GM10266 (cell line): ENCODE data around the gene MPZ.

ENCODE experiments used
- DNase-seq: peaks from one replicate; pipeline ENCODE4 v3.0.0; 2012; ENCODE audit errors: extremely low spot score
- TF ChIP-seq, protein P1 (sequence below): IDR thresholded peaks from 2 replicates; pipeline ENCODE4 v1.5.1; 2012; ENCODE audit warnings: mild to moderate bottlenecking, low read depth; ENCODE audit not compliant: control insufficient read depth, insufficient read depth; ENCODE audit errors: missing control alignments

Gene MPZ

DNA sequence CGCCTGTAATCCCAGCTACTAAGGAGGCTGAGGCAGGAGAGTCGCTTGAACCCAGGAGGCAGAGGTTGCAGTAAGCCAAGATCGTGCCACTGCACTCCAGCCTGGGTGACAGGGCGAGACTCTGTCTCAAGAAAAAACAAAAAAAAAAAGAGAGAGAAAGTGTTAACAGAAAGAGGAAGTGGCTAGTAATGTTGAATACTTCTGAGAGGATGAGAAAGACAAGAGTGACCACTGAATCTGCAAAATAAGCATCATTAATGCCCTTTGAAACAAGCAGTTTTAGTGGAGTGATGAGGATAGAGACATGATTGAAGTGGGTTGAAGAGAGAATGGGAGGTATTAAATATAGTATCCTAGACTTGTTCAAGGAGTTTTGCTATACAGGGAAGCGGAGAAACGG is 11.7 kb downstream of the MPZ start:
- peak; percentile 56 for DNase-seq
- TF ChIP-seq, protein P1, sequence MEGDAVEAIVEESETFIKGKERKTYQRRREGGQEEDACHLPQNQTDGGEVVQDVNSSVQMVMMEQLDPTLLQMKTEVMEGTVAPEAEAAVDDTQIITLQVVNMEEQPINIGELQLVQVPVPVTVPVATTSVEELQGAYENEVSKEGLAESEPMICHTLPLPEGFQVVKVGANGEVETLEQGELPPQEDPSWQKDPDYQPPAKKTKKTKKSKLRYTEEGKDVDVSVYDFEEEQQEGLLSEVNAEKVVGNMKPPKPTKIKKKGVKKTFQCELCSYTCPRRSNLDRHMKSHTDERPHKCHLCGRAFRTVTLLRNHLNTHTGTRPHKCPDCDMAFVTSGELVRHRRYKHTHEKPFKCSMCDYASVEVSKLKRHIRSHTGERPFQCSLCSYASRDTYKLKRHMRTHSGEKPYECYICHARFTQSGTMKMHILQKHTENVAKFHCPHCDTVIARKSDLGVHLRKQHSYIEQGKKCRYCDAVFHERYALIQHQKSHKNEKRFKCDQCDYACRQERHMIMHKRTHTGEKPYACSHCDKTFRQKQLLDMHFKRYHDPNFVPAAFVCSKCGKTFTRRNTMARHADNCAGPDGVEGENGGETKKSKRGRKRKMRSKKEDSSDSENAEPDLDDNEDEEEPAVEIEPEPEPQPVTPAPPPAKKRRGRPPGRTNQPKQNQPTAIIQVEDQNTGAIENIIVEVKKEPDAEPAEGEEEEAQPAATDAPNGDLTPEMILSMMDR = no peak

DNA sequence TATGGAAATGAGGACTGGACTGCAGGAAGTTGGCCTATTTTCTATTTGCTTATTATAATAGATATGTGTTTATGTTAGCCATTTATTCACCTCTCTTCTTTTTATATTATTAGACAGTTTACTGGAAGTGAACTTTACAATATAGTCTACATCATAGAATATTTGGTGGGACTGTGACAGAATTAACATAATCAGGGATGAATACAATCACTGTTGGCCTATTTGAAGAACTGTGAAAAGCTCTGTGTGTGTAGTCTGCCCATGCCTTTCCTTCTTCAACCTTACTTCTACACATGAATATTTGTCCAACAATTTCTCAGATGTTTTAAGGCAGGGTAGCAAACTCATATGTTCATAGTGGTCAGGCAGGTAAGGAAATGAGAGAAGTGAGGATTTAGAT is 12.4 kb downstream of the MPZ start:
- no peak for DNase-seq
- TF ChIP-seq, protein P1 = no peak

DNA sequence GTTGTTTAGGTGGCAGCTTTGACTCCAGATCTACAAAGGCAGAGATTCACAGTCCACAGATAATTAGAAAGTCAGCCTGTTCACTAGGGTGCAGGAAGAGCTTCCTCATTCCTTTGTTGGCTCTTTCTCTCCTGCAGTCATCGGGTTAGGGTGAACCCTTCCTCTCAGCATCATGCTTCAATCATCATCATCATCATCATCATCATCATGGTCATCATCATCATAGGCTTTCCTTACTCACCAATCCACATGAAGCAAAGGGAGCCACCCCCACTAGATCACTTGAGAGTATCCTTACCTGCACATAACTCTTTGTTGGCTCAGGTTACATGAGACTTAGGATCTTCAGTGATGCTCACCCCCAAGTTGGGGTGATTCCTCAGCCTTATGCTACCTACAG is 19.0 kb downstream of the MPZ start:
- no peak for DNase-seq
- TF ChIP-seq, protein P1 = no peak

DNA sequence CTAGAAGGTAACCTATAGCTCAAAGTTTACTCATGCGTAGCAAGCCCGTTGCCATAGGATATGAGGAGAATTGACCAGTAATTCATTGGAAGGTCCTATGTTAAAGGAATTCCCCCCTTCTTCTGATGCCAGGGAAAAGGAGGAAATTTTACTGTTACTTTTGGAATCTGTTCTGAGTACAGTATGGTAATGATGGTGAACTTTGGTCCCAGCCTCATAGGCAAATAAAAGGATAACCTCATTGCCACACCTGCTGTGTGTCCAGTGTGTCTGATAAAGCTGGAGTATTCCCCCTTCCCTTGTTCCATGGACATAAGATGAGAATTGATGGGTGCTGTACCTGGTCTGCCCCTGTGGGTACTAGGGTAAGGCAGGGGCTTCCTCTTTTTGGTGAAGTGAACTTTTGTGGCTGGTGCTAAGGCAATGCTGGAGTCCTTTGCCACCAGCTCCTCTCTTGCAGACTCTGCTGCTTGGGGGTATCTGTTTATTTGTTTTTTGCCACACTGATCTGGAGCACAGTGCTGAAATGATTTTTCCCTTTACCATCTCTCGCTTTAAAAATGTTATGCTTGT is 22.2 kb downstream of the MPZ start:
- TF ChIP-seq, protein P1 = no peak
- no peak for DNase-seq

DNA sequence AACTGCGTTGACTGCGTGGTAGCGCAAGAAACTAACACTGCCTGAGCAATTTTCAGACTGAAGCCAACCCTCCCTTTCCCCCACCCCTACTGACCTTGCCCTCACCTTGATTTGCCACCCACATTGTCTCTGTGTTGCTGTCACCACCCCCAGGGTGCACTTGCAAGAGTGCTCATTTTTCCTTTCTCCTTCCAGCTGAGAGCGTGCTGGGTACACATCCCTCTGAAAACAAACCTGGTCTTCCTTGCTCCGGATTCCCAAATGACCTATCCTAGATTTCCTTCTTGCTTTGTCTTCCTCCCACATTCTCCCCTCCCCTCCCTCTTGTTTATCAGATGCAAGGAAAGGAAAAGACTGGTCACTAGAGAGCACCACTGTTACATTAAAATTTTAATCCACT is 24.2 kb downstream of the MPZ start:
- TF ChIP-seq, protein P1 = no peak
- DNase-seq = no peak

DNA sequence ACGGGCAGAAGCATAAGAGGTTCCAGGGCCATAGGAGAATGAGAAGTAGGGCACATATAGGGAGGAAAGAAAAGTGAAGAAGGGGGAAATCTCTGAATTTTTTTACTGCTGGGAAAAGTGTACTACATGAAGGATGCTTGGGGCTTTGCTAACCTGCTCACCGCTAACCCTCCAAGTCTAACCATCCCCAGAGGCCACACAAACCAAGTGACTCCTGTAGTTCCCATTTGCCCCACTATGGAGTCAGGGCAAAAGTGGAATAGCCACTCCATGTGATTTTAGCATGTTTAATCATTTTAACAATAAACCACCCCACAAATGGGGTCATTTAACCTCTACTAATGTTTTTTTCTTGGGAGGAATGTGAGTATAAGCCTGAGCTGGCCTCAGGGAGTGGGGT is 24.7 kb downstream of the MPZ start:
- TF ChIP-seq, protein P1 = no peak
- DNase-seq = no peak

DNA sequence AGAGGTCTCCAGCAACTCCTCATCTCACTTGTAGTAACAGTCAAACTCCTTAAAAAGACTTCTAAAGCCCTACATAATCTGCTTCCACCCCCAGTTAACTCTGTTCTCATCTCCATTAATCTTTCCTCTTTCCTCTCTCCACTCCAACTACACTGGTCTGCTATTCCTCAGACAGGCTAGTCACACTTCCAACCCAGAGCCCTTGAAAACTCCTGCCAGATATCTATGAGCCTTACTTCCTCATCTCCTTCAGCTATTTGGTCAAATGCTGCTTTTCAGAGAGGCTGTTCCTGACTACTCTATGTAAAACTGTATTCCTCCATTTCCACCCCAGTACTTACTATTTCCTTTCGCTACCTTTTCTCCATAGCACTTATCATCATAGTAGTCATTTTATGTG is 26.8 kb downstream of the MPZ start:
- no peak for DNase-seq
- TF ChIP-seq, protein P1 = no peak
